Vagina (tissue), 2 donors: ENCODE results near the gene VASH1. TPM values are rescaled to one million over a fixed set of nuclear protein-coding genes. Genes with fewer than 3 reads are reported as not detected.
A peak's percentile ranks its signal among the peaks of the same experiment; 100 is the strongest.

Experiments used
- DNase-seq, 2 donors: peaks; one replicate each; pipeline ENCODE4 v3.0.0-alpha.2; 2017; ENCODE audit errors: extremely low spot score in 2 of 2
- H3K27ac ChIP-seq: fragments of 200-600 bp; sonication (generic); one replicate; pipeline ENCODE4 v1.5.1; 2019
- H3K27me3 ChIP-seq: fragments of 200-600 bp; sonication (generic); one replicate; pipeline ENCODE4 v1.5.1; 2019
- H3K36me3 ChIP-seq, 2 donors: fragments of 200-600 bp; sonication (generic); one replicate each; pipeline ENCODE4 v1.5.1; 2017 to 2019
- H3K4me1 ChIP-seq: fragments of 200-600 bp; sonication (generic); one replicate; pipeline ENCODE4 v1.5.1; 2019
- H3K4me3 ChIP-seq, 2 donors: fragments of 200-600 bp; sonication (generic); 1 replicate in 1 of 2; 2 replicates in 1 of 2; pipeline ENCODE4 v1.5.1; 2016 to 2019
- H3K9me3 ChIP-seq: fragments of 200-600 bp; sonication (generic); one replicate; pipeline ENCODE4 v1.5.1; 2019
- POLR2A ChIP-seq, 2 donors: fragments of 450-650 bp; IDR thresholded peaks; one replicate each; pipeline ENCODE4 v1.6.1; 2017; ENCODE audit warnings: antibody characterized with exemption in 2 of 2, mild to moderate bottlenecking in 2 of 2, moderate library complexity in 2 of 2
- POLR2AphosphoS5 ChIP-seq, 2 donors: sonication (generic); formaldehyde crosslinking; IDR thresholded peaks; one replicate each; pipeline ENCODE4 v1.9.0; 2017; ENCODE audit warnings: antibody characterized with exemption in 2 of 2, mild to moderate bottlenecking in 2 of 2, low read depth in 1 of 2; ENCODE audit not compliant: insufficient read depth in 1 of 2
- intact Hi-C: fragments of 100-400 bp; cut with DNase I; formaldehyde crosslinking; loops from one replicate; pipeline ENCODE4 v1.15.1; 2023
- total RNA-seq: library from RNA; depleted of rRNA; stranded (reverse); fragments of >200 nt; gene quantifications from one replicate; pipeline ENCODE4 v1.2.3, GENCODE V29; 2016
- TF ChIP-seq, protein P1 (sequence below), 3 experiments: fragments of 450-650 bp in 2 of 3; fragments of 200-600 bp in 1 of 3; sonication (generic) in 1 of 3; IDR thresholded peaks; one replicate each; pipeline ENCODE4 v1.5.1; 2017 to 2019; ENCODE audit warnings: antibody characterized with exemption in 3 of 3, mild to moderate bottlenecking in 2 of 3, moderate library complexity in 2 of 3

VASH1 gene
- total RNA-seq: 6.1 TPM

GRCh38 chr14:76761136-76761959 lies at the start of gene VASH1:
VASH1 (plus strand) TSS chr14:76761468; CDS start chr14:76762822, 1,354 bp downstream.
- DNase-seq: peak; percentile 37 to 69
- peaks cover 21% of the 10 kb centered on the region for H3K4me1 ChIP-seq
- peak within 1 kb of the TSS; percentile 72 for H3K27ac ChIP-seq
- intact Hi-C loops: no loop called here
- H3K36me3 ChIP-seq: no peaks in the 10 kb centered on the region
- TF ChIP-seq POLR2AphosphoS5 (IDR thresholded peaks at IDR 0.05; ENCODE audit: insufficient read depth in 1 of 2, low read depth in 1 of 2) (peak in 1 of 2 donors; percentile 19), POLR2A (IDR thresholded peaks at IDR 0.05) (peak in 1 of 2 donors; percentile 15)
- TF ChIP-seq, protein P1, sequence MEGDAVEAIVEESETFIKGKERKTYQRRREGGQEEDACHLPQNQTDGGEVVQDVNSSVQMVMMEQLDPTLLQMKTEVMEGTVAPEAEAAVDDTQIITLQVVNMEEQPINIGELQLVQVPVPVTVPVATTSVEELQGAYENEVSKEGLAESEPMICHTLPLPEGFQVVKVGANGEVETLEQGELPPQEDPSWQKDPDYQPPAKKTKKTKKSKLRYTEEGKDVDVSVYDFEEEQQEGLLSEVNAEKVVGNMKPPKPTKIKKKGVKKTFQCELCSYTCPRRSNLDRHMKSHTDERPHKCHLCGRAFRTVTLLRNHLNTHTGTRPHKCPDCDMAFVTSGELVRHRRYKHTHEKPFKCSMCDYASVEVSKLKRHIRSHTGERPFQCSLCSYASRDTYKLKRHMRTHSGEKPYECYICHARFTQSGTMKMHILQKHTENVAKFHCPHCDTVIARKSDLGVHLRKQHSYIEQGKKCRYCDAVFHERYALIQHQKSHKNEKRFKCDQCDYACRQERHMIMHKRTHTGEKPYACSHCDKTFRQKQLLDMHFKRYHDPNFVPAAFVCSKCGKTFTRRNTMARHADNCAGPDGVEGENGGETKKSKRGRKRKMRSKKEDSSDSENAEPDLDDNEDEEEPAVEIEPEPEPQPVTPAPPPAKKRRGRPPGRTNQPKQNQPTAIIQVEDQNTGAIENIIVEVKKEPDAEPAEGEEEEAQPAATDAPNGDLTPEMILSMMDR (IDR thresholded peaks at IDR 0.05): no peak
- H3K9me3 ChIP-seq: no peaks in the 10 kb centered on the region
- H3K4me3 ChIP-seq: peak within 1 kb of the TSS; percentile 76 to 84
- no peaks in the 10 kb centered on the region for H3K27me3 ChIP-seq

- Histone ChIP-seq H3K27me3 (no peaks in the 10 kb centered on the region), H3K4me3 (no peak overlapping the region), H3K4me1 (peaks cover 13% of the 10 kb centered on the region), H3K27ac (no peak overlapping the region), H3K9me3 (no peaks in the 10 kb centered on the region), H3K36me3 (no peaks in the 10 kb centered on the region)
- intact Hi-C loops: loop anchor here (5.0 kb wide), 1 partner anchor 74 kb away; no protein-coding TSS in a partner anchor
- peak in 1 of 2 donors; percentile 54 for DNase-seq
- TF ChIP-seq, protein P1 (IDR thresholded peaks at IDR 0.05): no peak
- no peak for TF ChIP-seq POLR2AphosphoS5 (IDR thresholded peaks at IDR 0.05; ENCODE audit: insufficient read depth in 1 of 2, low read depth in 1 of 2)
- TF ChIP-seq POLR2A (IDR thresholded peaks at IDR 0.05): no peak
These were observed 48.1 kb upstream of the VASH1 start for GRCh38 chr14:76713121-76713520.

GRCh38 chr14:76714470-76714869 lies 46.8 kb upstream of the VASH1 start:
- intact Hi-C loops: loop anchor here (5.0 kb wide), 1 partner anchor 73 kb away; no protein-coding TSS in a partner anchor
- no peaks in the 10 kb centered on the region for H3K9me3 ChIP-seq
- TF ChIP-seq POLR2AphosphoS5 (IDR thresholded peaks at IDR 0.05; ENCODE audit: insufficient read depth in 1 of 2, low read depth in 1 of 2) (no peak), POLR2A (IDR thresholded peaks at IDR 0.05) (no peak)
- TF ChIP-seq, protein P1 (IDR thresholded peaks at IDR 0.05): no peak
- no peaks in the 10 kb centered on the region for H3K36me3 ChIP-seq
- peaks cover 13% of the 10 kb centered on the region for H3K4me1 ChIP-seq
- DNase-seq: peak in 1 of 2 donors; percentile 18
- H3K27ac ChIP-seq: no peak overlapping the region
- H3K4me3 ChIP-seq: no peak overlapping the region
- no peaks in the 10 kb centered on the region for H3K27me3 ChIP-seq

DNA sequence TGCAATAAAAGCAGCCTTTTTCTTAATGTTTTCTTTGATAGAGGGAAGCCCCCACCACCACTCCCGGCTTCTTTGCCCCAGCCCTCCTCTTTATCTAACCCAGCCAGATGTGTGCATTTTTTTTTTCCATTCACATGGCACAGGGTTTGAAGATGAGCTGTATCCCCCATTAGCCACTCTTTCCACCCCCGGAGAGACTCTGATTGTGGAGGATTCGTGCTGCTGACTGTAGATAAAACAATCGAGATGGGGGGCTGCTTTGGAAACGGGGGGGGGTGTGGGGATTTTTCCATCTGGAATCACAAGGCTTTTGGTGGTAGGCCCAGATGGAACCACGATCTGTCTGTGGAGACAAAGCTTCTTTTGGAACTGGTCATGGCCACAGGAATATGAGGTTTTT lies 46.2 kb upstream of the VASH1 start:
- intact Hi-C loops: no loop called here
- Histone ChIP-seq H3K9me3 (no peaks in the 10 kb centered on the region), H3K4me3 (no peak overlapping the region), H3K36me3 (no peaks in the 10 kb centered on the region), H3K4me1 (peaks cover 13% of the 10 kb centered on the region), H3K27ac (peak overlapping the region; percentile 18), H3K27me3 (no peaks in the 10 kb centered on the region)
- DNase-seq: peak in 1 of 2 donors; percentile 44
- TF ChIP-seq, protein P1 (IDR thresholded peaks at IDR 0.05): no peak
- TF ChIP-seq POLR2A (IDR thresholded peaks at IDR 0.05) (no peak), POLR2AphosphoS5 (IDR thresholded peaks at IDR 0.05; ENCODE audit: insufficient read depth in 1 of 2, low read depth in 1 of 2) (no peak)
